Renal cortical epithelial cell (primary cell): ENCODE results near the gene POLR1F. TPM values are rescaled to one million over a fixed set of nuclear protein-coding genes. Genes with fewer than 3 reads are reported as not detected.

ENCODE experiments used
- DNase-seq: peaks from one replicate; pipeline ENCODE4 v3.0.0-alpha.2; 2011; ENCODE audit warnings: low read depth
- total RNA-seq: library from RNA; depleted of rRNA; stranded (reverse); fragments of >200 nt; gene quantifications from 2 replicates; pipeline ENCODE4 v1.2.3, GENCODE V29; 2014

Gene POLR1F
- total RNA-seq, 1 donor from 2014 or later: 29.9 TPM

GRCh38 chr7:19675816-19676215 is 33.0 kb downstream of the POLR1F start:
- no peak for DNase-seq

GRCh38 chr7:19674266-19674960 is 34.4 kb downstream of the POLR1F start:
- no peak for DNase-seq

GRCh38 chr7:19670806-19671205 is 38.0 kb downstream of the POLR1F start:
- DNase-seq: no peak

- peak; percentile 60 for DNase-seq
Observed at GRCh38 chr7:19665399-19666008, 43.3 kb downstream of the POLR1F start.

- DNase-seq: no peak
Observed at GRCh38 chr7:19663816-19664462, 44.9 kb downstream of the POLR1F start.

- no peak for DNase-seq
Observed at GRCh38 chr7:19648791-19649190, 60.0 kb downstream of the POLR1F start.

Other genes starting within 250 kb of the POLR1F start
- gene TMEM196, start 64.6 kb upstream of the POLR1F start, total RNA-seq: 0.17 and 1.2 TPM in 2 replicates